ENCODE results near the gene USPL1.

The USPL1 gene

DNA sequence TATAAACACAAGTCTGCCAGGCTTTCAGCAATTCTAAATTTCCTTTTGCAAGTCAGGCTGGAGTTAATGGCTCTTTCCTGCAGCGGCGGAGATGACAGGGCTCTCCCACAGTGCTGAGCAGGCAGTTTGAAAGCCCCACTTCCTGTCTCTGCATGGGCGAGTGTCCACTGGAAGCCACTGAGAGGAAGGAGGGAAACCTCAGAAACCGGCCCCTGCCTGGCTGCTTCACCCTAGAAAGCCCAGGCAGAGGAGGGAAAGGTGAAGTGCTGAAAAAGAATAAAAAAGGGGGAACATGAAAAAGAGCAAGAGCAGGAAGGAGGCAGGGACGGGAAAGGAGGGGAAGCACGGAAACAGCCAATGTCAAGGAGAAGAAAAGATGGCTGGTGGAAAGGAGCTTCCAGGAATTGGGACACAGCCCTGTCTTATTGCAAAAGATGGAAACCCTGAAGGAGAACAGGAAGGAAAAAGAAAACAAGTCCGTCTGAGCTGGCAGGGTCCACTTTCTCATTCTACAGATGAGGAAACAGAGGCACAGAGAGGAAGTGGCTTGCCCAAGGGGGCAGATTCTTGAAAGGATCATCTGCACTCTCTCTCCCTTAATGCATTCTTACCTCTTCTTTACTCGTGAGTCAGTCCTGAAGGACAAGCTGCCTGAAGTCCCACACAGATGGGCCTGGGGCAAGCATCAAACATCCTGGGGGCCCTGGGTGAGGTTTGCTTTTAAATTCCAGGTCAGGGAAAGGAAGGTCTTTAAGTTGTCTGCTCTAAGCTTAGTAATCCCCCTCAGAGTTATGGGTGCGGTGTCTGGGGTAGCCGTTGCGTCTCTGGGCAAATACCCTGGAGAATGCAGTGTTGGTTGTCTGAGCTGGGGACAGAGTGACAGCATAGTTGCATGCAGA is 78.8 kb downstream of the USPL1 start:
- no peak for DNase-seq (ENCODE audit: low read depth in 2 of 2)

DNA sequence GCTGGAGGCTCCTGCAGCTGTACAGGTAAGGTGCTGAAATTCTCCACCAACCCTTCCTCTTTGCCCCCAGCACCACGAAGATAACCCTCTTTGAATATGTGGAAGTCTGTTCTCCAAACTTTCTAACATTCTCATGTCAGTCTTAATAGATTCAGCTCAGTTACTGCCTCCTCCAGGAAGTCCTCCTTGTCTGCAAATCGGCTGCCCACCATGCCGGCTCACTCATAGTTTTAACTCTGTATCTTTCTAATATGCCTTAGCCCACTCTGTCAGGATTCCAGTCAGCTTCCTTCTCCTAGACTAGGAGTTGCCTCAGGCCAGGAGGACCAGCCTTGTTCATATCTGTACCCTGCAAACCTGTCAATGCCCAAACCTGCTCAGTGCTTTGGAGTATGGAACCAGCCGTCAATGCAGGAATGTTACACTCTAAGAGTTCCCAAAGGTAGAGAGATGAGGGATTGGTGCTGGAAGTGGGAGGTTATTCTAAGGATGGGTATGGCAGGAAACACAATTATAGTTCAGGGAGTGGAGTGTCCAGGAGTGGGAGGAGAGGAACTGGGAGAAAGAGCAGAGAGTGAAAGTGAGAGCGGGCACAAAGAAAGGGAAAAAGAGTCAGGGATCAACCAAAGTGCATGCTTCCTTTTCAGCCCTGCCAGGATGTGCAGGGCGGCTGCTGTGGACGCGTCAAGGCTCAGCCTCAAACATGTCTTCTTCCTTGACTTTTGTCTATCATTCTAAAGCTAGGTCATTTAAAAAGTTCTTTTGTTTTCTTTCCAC is 79.6 kb downstream of the USPL1 start:
- no peak for DNase-seq (ENCODE audit: low read depth in 2 of 2)

DNA sequence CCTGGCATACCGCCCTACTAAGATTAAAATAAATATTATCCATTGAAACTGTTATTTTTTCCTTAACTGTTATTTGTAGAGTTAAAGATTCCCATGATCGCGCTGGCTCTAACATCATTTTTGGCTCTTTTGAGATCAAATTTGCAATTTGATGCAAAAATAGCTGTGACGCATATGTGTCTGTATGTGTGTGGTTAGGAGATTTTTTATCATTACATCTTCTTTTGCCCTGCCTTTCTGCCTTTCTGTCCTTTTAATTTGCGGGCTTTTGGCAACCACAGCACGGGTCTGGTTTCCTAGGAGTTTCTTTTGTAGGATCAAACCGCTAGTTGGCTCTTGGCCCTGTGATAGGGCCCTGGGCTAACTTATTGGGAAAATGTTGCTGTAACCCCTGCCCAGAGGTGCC is 80.3 kb downstream of the USPL1 start:
- no peak for DNase-seq (ENCODE audit: low read depth in 2 of 2)

DNA sequence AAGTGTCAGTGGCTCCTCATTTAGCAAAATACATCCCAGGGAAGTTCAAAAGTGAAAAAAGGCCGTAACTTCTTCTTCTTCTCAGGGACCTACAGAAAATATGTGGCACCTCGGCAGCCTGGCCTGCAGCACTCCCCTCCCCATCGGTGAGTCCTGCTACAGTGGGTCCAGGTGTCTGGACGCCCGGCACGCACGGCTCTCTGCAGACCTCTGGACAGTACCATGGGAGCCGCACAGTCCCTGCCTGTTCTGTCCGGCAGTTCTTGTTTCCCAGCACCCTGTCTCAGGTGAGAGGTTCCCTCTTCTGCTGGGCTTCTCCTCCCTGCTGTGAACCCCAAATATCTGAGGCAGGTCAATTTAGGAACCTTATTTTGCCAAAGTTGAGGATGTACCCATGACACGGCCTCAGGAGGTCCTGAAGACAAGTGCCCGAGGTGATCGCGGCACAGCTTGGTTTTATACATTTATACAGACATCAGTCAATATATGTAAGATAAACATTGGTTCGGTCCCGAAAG is 80.8 kb downstream of the USPL1 start:
- no peak for DNase-seq (ENCODE audit: low read depth in 2 of 2)

DNA sequence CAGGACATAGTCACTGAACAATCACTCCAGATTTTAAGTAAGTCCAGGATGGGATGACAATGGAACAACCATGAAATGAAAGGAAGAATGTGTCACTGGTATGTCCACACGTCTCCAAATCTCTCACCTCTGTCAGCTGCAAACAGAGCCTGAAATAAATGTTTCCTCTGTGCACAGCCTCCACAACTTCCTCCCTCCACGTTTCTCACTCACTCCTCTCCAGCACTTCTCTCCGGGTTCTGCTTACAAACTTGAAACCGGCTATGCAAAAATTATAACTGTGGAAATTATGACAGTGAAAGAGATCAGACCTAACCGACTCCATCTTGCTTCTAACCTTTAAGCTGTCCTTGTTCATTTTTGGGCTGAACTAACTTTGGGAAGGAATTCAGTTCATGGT is 82.6 kb downstream of the USPL1 start:
- no peak for DNase-seq (ENCODE audit: low read depth in 2 of 2)

DNA sequence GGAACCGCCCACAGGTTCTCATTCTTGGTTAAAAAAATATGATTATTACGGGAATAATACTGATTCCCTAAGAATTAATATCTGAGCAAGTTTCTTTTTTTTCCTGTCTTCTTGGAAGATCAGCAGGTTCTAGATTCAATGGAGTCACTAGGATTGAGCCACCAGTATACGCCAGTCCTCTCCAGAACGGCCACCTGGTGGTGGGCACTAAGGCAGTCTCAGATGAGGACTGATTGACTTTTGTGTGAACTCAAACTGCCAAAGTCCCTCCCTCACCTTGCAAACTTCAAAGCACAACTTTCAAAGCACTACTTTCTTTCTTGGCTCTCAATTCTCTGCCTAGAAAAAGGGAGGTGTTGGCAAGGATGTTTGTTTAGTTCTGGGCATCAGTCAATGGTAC is 84.3 kb downstream of the USPL1 start:
- DNase-seq (ENCODE audit: low read depth in 2 of 2), result no peak

DNA sequence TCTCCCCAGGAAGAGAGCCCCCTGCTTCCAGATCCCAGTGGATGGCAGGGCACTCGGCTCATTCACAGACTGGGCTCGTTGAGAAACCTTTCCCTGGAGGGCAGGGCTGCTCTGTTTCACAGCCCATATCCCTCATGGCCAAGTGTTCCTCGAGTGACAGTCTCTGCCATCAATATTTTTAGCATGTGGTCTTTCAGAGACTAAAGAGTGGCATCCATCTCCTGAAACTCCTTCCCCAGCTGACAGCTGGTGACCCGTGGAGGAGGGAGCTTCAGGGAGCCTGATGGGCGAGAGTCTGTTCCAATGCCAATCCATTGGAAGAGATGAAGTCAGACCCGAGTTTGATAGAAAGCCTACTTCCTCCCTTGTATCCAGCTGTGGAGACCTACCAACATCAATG is 86.9 kb downstream of the USPL1 start:
- no peak for DNase-seq (ENCODE audit: low read depth in 2 of 2)

DNA sequence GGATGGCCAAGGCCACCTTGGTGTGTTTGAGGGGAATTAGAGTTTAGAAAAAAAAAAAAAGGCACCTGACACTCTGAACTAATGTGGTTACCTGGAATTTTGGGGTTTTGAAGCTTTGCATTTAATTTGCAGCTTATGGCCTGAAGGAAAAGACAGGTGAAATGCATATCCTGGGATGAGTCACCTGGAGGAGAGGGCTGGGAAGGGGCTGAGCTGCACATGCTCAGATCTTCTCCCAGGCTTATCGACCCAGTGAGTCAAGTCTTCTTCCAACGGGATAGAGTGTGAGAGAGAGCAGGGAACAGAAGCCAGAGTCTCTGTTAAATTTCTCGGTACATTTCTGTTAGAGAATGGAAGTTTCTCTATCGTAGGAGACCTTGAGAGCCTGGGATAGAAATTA is 88.0 kb downstream of the USPL1 start:
- no peak for DNase-seq (ENCODE audit: low read depth in 2 of 2)

DNA sequence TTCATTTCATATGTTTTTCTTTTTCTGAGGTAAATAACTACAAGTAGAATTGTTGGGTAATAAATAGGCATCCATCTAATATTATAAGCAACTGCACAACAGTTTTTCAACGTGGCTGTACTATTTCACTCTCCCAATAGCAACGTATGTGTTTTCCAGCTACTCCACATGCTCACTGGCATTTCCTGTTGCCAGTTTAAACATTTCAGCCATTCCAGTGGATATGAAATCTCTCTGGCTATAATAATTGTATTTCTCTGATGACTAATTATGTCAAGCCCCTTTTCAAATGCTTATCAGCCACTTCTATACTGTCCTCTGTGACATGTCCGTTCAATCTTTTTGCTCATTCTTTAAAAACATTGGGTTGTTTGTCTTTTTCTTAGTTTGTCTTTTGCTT is 90.8 kb downstream of the USPL1 start:
- no peak for DNase-seq (ENCODE audit: low read depth in 2 of 2)

Measured in stimulated activated CD4-positive, alpha-beta T cell treated with anti-CD3 and anti-CD28 coated beads, Interleukin-4, amount 100 ng/mL, for 48 hours (primary cell).